HEK293 (cell line): ENCODE results near the gene BCL6.

Source experiments
- CTCF ChIA-PET: fragments of 350-600 bp; formaldehyde crosslinking; extraction: SDS; loops from one replicate; lab custom pipeline; 2021; ENCODE audit warnings: antibody characterized with exemption; lab: Yijun Ruan, JAX
- POLR2A ChIA-PET: fragments of 300-600 bp; formaldehyde crosslinking; extraction: SDS; loops from one replicate; lab custom pipeline; 2020; ENCODE audit warnings: antibody characterized with exemption, inconsistent platforms; lab: Yijun Ruan, JAX
- H3K27ac ChIP-seq: fragments of 200-500 bp; sonication (Bioruptor generic); 2 replicates; pipeline ENCODE4 v1.5.1; 2014; ENCODE audit warnings: low read depth, low read length, control low read depth, inconsistent platforms; ENCODE audit errors: extremely low read depth
- H3K36me3 ChIP-seq, 2 experiments: fragments of 200-500 bp in 1 of 2; sonication (Bioruptor generic) in 1 of 2; 1 replicate in 1 of 2; 2 replicates in 1 of 2; pipeline ENCODE4 v1.5.1; 2014 to 2017; ENCODE audit warnings: inconsistent platforms in 2 of 2, low read length in 2 of 2; ENCODE audit not compliant: control insufficient read depth in 2 of 2, insufficient read depth in 1 of 2
- H3K4me1 ChIP-seq: fragments of 200-500 bp; sonication (Bioruptor generic); 2 replicates; pipeline ENCODE4 v1.5.1; 2014; ENCODE audit warnings: mild to moderate bottlenecking, low read length, inconsistent platforms; ENCODE audit not compliant: control insufficient read depth, insufficient read depth
- H3K4me3 ChIP-seq: 2 replicates; pipeline ENCODE4 v1.5.1; 2011; ENCODE audit warnings: low read depth, mild to moderate bottlenecking, control low read depth, low read length, moderate library complexity
- H3K9me3 ChIP-seq: fragments of 200-500 bp; sonication (Bioruptor generic); 2 replicates; pipeline ENCODE4 v1.5.1; 2014; ENCODE audit warnings: low read depth, low read length, inconsistent platforms; ENCODE audit not compliant: control insufficient read depth, insufficient read depth
- BCL6B ChIP-seq: fragments of 450-650 bp; formaldehyde crosslinking; IDR thresholded peaks from 2 replicates; pipeline ENCODE4 v1.5.1; 2017; ENCODE audit warnings: missing biosample characterization, missing genetic modification characterization
- REST ChIP-seq: fragments of 450-650 bp; formaldehyde crosslinking; IDR thresholded peaks from 2 replicates; pipeline ENCODE4 v1.5.1; 2016; ENCODE audit warnings: missing biosample characterization, missing genetic modification characterization
- ZBTB21 ChIP-seq: fragments of 450-650 bp; formaldehyde crosslinking; IDR thresholded peaks from 2 replicates; pipeline ENCODE4 v1.5.1; 2017; ENCODE audit warnings: missing biosample characterization, missing genetic modification characterization
- ZBTB26 ChIP-seq: fragments of 450-650 bp; formaldehyde crosslinking; optimal IDR thresholded peaks from 2 replicates; pipeline ENCODE3; 2016; ENCODE audit warnings: missing biosample characterization, mild to moderate bottlenecking, missing genetic modification characterization
- ZBTB8A ChIP-seq: fragments of 450-650 bp; formaldehyde crosslinking; IDR thresholded peaks from 2 replicates; pipeline ENCODE4 v1.5.1; 2016; ENCODE audit warnings: missing biosample characterization, missing genetic modification characterization
- ZEB2 ChIP-seq: fragments of 450-650 bp; formaldehyde crosslinking; IDR thresholded peaks from 2 replicates; pipeline ENCODE4 v1.5.1; 2016; ENCODE audit warnings: missing biosample characterization, missing genetic modification characterization
- ZNF10 ChIP-seq: fragments of 450-650 bp; formaldehyde crosslinking; IDR thresholded peaks from 2 replicates; pipeline ENCODE4 v1.5.1; 2017; ENCODE audit warnings: missing biosample characterization, missing genetic modification characterization
- ZNF114 ChIP-seq: fragments of 450-650 bp; formaldehyde crosslinking; IDR thresholded peaks from 2 replicates; pipeline ENCODE4 v1.5.0; 2017; ENCODE audit warnings: missing biosample characterization, missing genetic modification characterization
- ZNF18 ChIP-seq: fragments of 450-650 bp; formaldehyde crosslinking; IDR thresholded peaks from 2 replicates; pipeline ENCODE4 v1.5.1; 2016; ENCODE audit warnings: missing biosample characterization, missing genetic modification characterization
- ZNF221 ChIP-seq: fragments of 450-650 bp; formaldehyde crosslinking; IDR thresholded peaks from 2 replicates; pipeline ENCODE4 v1.5.1; 2017; ENCODE audit warnings: missing biosample characterization, missing genetic modification characterization, borderline replicate concordance
- ZNF350 ChIP-seq: fragments of 450-650 bp; formaldehyde crosslinking; IDR thresholded peaks from 2 replicates; pipeline ENCODE4 v1.5.0; 2017; ENCODE audit warnings: missing biosample characterization, mild to moderate bottlenecking, missing genetic modification characterization
- ZNF391 ChIP-seq: fragments of 450-650 bp; formaldehyde crosslinking; IDR thresholded peaks from 2 replicates; pipeline ENCODE4 v1.5.1; 2016; ENCODE audit warnings: low read depth, missing biosample characterization, missing genetic modification characterization, borderline replicate concordance
- ZNF518A ChIP-seq: fragments of 450-650 bp; formaldehyde crosslinking; conservative IDR thresholded peaks from 2 replicates; pipeline ENCODE4 v1.5.1; 2016; ENCODE audit warnings: low read depth, missing biosample characterization, missing genetic modification characterization
- ZNF521 ChIP-seq: fragments of 450-650 bp; formaldehyde crosslinking; IDR thresholded peaks from 2 replicates; pipeline ENCODE4 v1.5.1; 2017; ENCODE audit warnings: missing biosample characterization, mild to moderate bottlenecking, missing genetic modification characterization
- ZNF596 ChIP-seq: fragments of 450-650 bp; IDR thresholded peaks from 2 replicates; pipeline ENCODE4 v1.5.0; 2018; ENCODE audit warnings: missing biosample characterization, mild to moderate bottlenecking, missing genetic modification characterization, moderate library complexity
- ZNF610 ChIP-seq: fragments of 450-650 bp; formaldehyde crosslinking; IDR thresholded peaks from 2 replicates; pipeline ENCODE4 v1.5.1; 2016; ENCODE audit warnings: missing biosample characterization, missing genetic modification characterization, borderline replicate concordance
- ZNF621 ChIP-seq: fragments of 450-650 bp; formaldehyde crosslinking; IDR thresholded peaks from 2 replicates; pipeline ENCODE4 v1.5.1; 2017; ENCODE audit warnings: missing biosample characterization, missing genetic modification characterization
- ZNF660 ChIP-seq: fragments of 450-650 bp; IDR thresholded peaks from 2 replicates; pipeline ENCODE4 v1.5.1; 2018; ENCODE audit warnings: missing biosample characterization, mild to moderate bottlenecking, missing genetic modification characterization
- ZNF768 ChIP-seq: fragments of 450-650 bp; formaldehyde crosslinking; IDR thresholded peaks from 2 replicates; pipeline ENCODE4 v1.5.1; 2018; ENCODE audit warnings: missing biosample characterization, mild to moderate bottlenecking, missing genetic modification characterization

Gene BCL6

GRCh38 chr3:187778726-187779125, 33.5 kb upstream of the BCL6 start:
- Histone ChIP-seq H3K36me3 (no peaks in the 10 kb centered on the region), H3K4me1 (no peaks in the 10 kb centered on the region), H3K27ac (no peak overlapping the region), H3K4me3 (no peak overlapping the region), H3K9me3 (no peaks in the 10 kb centered on the region)
- CTCF ChIA-PET: no interaction called here
- POLR2A ChIA-PET: no interaction called here
- TF ChIP-seq ZBTB21 (tag by site-specific recombination) (no peak), ZNF18 (no peak), ZNF660 (no peak), ZNF768 (tag by site-specific recombination) (no peak), ZNF114 (tag by site-specific recombination) (no peak), ZNF521 (tag by site-specific recombination) (no peak), ZNF621 (tag by site-specific recombination) (no peak), ZNF350 (tag by site-specific recombination) (no peak)

GRCh38 chr3:187777331-187777941, 32.2 kb upstream of the BCL6 start:
- CTCF ChIA-PET: no interaction called here
- TF ChIP-seq BCL6B (tag by site-specific recombination): no peak
- no peak for TF ChIP-seq ZNF391 (tag by site-specific recombination)
- no peak for TF ChIP-seq ZBTB26
- no peak for TF ChIP-seq REST (tag by site-specific recombination)
- no peak for TF ChIP-seq ZNF221 (tag by site-specific recombination)
- TF ChIP-seq, all 188 proteins: peak for 0
- Histone ChIP-seq H3K9me3 (no peaks in the 10 kb centered on the region), H3K36me3 (no peaks in the 10 kb centered on the region), H3K27ac (no peak overlapping the region), H3K4me1 (no peaks in the 10 kb centered on the region), H3K4me3 (no peak overlapping the region)
- POLR2A ChIA-PET: no interaction called here

- ChIA-PET POLR2A (no interaction called here), CTCF (no interaction called here)
- TF ChIP-seq ZNF10 (tag by site-specific recombination) (no peak), ZNF518A (tag by site-specific recombination) (no peak), ZBTB8A (tag by site-specific recombination) (no peak), ZEB2 (tag by site-specific recombination) (no peak), ZNF596 (tag by site-specific recombination) (no peak), ZNF610 (tag by site-specific recombination) (no peak)
Observed at GRCh38 chr3:187775549-187775948, 30.3 kb upstream of the BCL6 start.

More at GRCh38 chr3:187775549-187775948, 30.3 kb upstream of the BCL6 start:
- H3K27ac ChIP-seq: no peak overlapping the region
- H3K36me3 ChIP-seq: no peaks in the 10 kb centered on the region
- no peaks in the 10 kb centered on the region for H3K9me3 ChIP-seq
- H3K4me1 ChIP-seq: no peaks in the 10 kb centered on the region
- no peak overlapping the region for H3K4me3 ChIP-seq
